Astrocyte of the spinal cord (primary cell): ENCODE measurements around the gene INPP5B.
"Not testable (repeated sequence)": the region's sequence is repeated elsewhere in the genome, so short reads cannot be mapped to it uniquely, and the experiment has no call there.

ENCODE experiments used
- DNase-seq: peaks from one replicate; pipeline ENCODE4 v3.0.0; 2011; ENCODE audit warnings: low read depth, low spot score
- H3K4me3 ChIP-seq: 2 replicates; pipeline ENCODE4 v1.5.1; 2011; ENCODE audit warnings: low read depth, mild to moderate bottlenecking, low read length, moderate library complexity
- CTCF ChIP-seq: IDR thresholded peaks from 2 replicates; pipeline ENCODE4 v1.5.1; 2012; ENCODE audit warnings: low read depth, mild to moderate bottlenecking, low read length, inconsistent platforms
- in situ Hi-C: cut with HindIII; loops from 2 replicates; pipeline ENCODE4 v1.10.0; 2017; ENCODE audit warnings: low sequenced_read_pairs

INPP5B gene

GRCh38 chr1:37978541-37978940 is 31.7 kb upstream of the INPP5B start:
- no peak for DNase-seq
- H3K4me3 ChIP-seq, result no peak overlapping the region
- TF ChIP-seq CTCF, result no peak
- in situ Hi-C loops, result no loop called here

DNA sequence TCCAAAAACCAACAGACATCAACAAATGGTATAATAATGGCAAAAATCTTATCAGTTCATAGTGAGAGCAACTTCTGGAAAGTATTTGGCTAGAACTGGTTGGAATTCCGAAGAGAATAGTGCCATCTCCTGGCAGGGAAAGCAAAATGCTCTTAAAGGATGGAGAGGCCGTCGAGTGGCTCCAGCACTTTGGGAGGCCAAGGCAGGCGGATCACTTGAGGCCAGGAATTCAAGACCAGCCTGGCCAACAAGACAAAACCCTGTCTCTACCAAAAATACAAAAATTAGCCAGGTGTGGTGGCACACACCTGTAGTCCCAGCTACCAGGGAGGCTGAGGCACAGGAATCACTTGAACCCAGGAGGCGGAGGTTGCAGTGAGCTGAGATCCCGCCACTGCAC is 28.2 kb upstream of the INPP5B start:
- peak; percentile 67 for TF ChIP-seq CTCF
- DNase-seq, result peak; percentile 60
- in situ Hi-C loops, H3K4me3 ChIP-seq: not testable (repeated sequence)

DNA sequence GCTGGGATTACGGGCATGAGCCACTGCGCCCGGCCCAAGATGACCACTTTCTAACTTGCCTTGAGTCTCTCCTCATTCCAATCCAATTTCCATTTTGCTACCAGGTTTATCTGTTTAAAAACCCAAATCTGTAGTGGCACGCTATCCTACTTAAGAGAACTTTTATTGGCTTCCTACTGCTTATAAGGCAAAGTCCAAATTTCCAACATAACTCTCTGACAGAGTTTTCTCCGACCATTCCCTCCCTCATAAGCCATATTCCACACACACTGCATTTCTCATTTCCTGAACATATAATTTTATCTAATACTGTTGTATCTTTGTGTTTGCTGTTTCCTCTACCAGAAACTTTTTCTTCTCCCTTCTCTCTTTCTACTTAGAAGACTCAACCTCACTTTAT is 27.7 kb upstream of the INPP5B start:
- in situ Hi-C loops, result no loop called here
- no peak for TF ChIP-seq CTCF
- H3K4me3 ChIP-seq, result no peak overlapping the region
- DNase-seq, result no peak

- H3K4me3 ChIP-seq, DNase-seq, in situ Hi-C loops: not testable (repeated sequence)
Observed at GRCh38 chr1:37973684-37974083, 26.8 kb upstream of the INPP5B start.

DNA sequence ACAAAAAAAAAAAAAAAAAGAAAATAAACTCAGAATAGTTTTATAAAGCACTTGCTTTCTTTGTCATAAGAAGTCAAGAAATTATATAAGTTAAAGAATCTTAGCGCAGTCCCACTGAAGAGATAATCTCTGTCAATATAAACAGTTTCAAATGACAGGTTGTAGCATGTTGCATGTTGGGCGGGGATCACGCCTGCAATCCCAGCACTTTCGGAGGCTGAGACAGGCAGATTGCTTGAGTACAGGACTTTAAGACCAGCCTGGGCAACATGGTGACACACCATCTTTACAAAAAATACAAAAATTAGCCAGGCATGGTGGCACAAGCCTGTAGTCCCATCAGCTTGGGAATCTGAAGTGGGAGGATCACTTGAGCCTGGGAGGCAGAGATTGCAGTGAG is 18.4 kb upstream of the INPP5B start:
- no peak for TF ChIP-seq CTCF
- no peak overlapping the region for H3K4me3 ChIP-seq
- DNase-seq, result no peak
- in situ Hi-C loops, result no loop called here

- DNase-seq, H3K4me3 ChIP-seq, in situ Hi-C loops: not testable (repeated sequence)
Observed at GRCh38 chr1:37964106-37964505, 17.3 kb upstream of the INPP5B start.

DNA sequence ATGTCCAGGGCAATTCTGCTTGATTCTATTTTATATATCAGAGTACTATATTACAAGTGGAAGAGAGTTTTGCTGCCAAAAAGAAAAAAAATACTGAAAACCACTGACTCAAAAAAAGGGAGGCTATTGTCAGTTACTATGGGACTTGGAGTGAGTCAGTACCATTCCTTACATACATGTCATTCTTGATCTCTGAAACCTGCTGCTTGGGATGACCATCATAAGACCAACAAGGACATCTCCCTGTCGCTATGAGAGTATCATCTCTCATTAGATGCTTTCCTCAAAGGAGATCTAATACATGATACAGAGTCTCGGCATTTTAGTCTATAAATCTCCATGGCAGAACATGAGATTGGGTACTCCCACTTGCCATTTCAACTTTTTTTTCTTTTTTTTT is 11.8 kb upstream of the INPP5B start:
- no peak overlapping the region for H3K4me3 ChIP-seq
- TF ChIP-seq CTCF, result no peak
- in situ Hi-C loops, result no loop called here
- DNase-seq, result peak; percentile 81

DNA sequence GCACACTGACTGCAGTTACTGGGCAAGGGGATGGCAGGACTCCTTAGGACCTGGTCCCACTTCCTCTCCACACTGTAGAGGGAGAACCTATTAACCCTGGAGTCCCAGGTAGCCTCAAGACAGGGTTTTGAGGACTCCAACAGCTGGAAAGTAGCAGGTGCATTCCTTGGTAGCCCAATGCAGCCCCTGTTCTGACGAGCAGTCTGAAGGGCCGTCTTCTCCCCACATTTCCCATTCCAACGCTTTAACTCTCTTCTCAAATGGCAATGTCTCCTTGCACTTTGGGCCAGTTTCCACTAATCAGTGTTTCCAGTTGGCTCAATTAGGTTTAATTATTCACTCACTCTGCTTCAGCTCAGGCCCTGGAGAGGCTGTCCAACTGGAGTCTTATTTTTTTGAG is 8.8 kb upstream of the INPP5B start:
- in situ Hi-C loops, result no loop called here
- no peak overlapping the region for H3K4me3 ChIP-seq
- TF ChIP-seq CTCF, result no peak
- no peak for DNase-seq
